ENCODE data around the gene IKZF3.

DNA sequence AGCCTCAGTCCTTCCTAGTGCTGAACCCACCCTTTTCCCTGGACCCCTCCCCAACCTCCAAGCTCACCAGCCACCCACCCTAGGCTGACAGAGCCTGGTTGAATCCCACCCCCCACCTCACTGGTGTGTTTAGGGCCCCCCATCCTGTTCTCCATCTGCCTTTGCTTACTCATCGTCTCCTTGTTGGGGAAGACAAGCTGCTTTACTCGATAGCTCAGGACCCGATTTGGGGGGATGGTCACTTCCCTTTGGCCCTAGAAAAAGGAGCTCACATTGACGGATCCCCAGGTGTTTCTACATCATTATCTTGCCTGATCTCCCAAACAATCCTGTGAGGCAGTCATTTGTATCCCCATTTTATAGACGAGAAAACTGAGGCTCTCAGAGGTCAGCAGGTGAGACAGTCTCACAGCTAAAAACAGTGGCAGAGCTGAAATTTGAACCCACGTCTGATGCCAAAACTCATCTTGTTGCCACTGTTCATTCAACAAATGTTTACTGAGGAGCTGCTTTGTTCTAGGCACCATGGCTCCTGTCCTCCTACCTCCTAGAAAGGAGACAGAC lies 44.8 kb upstream of the IKZF3 start:
- TF ChIP-seq, protein P1, sequence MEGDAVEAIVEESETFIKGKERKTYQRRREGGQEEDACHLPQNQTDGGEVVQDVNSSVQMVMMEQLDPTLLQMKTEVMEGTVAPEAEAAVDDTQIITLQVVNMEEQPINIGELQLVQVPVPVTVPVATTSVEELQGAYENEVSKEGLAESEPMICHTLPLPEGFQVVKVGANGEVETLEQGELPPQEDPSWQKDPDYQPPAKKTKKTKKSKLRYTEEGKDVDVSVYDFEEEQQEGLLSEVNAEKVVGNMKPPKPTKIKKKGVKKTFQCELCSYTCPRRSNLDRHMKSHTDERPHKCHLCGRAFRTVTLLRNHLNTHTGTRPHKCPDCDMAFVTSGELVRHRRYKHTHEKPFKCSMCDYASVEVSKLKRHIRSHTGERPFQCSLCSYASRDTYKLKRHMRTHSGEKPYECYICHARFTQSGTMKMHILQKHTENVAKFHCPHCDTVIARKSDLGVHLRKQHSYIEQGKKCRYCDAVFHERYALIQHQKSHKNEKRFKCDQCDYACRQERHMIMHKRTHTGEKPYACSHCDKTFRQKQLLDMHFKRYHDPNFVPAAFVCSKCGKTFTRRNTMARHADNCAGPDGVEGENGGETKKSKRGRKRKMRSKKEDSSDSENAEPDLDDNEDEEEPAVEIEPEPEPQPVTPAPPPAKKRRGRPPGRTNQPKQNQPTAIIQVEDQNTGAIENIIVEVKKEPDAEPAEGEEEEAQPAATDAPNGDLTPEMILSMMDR (IDR thresholded peaks at IDR 0.05) = no peak
- TF ChIP-seq ESRRA (CRISPR knock-in tag; IDR thresholded peaks at IDR 0.05; ENCODE audit: borderline replicate concordance) = no peak
- TF ChIP-seq, protein P2, sequence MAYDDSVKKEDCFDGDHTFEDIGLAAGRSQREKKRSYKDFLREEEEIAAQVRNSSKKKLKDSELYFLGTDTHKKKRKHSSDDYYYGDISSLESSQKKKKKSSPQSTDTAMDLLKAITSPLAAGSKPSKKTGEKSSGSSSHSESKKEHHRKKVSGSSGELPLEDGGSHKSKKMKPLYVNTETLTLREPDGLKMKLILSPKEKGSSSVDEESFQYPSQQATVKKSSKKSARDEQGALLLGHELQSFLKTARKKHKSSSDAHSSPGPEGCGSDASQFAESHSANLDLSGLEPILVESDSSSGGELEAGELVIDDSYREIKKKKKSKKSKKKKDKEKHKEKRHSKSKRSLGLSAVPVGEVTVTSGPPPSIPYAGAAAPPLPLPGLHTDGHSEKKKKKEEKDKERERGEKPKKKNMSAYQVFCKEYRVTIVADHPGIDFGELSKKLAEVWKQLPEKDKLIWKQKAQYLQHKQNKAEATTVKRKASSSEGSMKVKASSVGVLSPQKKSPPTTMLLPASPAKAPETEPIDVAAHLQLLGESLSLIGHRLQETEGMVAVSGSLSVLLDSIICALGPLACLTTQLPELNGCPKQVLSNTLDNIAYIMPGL (CRISPR knock-in tag; IDR thresholded peaks at IDR 0.05) = no peak
- TF ChIP-seq, protein P3, sequence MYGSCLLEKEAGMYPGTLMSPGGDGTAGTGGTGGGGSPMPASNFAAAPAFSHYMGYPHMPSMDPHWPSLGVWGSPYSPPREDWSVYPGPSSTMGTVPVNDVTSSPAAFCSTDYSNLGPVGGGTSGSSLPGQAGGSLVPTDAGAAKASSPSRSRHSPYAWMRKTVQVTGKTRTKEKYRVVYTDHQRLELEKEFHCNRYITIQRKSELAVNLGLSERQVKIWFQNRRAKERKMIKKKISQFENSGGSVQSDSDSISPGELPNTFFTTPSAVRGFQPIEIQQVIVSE (CRISPR knock-in tag; IDR thresholded peaks at IDR 0.05; ENCODE audit: borderline replicate concordance) = no peak
- no peak for TF ChIP-seq TEAD4 (CRISPR knock-in tag; IDR thresholded peaks at IDR 0.05)
- no peak for TF ChIP-seq PRRX2 (CRISPR knock-in tag; IDR thresholded peaks at IDR 0.05)
- TF ChIP-seq ZNF121 (CRISPR knock-in tag; IDR thresholded peaks at IDR 0.05) = no peak
- TF ChIP-seq, protein P4, sequence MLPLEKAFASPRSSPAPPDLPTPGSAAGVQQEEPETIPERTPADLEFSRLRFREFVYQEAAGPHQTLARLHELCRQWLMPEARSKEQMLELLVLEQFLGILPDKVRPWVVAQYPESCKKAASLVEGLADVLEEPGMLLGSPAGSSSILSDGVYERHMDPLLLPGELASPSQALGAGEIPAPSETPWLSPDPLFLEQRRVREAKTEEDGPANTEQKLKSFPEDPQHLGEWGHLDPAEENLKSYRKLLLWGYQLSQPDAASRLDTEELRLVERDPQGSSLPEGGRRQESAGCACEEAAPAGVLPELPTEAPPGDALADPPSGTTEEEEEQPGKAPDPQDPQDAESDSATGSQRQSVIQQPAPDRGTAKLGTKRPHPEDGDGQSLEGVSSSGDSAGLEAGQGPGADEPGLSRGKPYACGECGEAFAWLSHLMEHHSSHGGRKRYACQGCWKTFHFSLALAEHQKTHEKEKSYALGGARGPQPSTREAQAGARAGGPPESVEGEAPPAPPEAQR (CRISPR knock-in tag; IDR thresholded peaks at IDR 0.05) = no peak
- TF ChIP-seq SMAD4 (CRISPR knock-in tag; IDR thresholded peaks at IDR 0.05) = no peak
- no peak for TF ChIP-seq CBFB (CRISPR knock-in tag; IDR thresholded peaks at IDR 0.05; ENCODE audit: low read depth)
